Chondrocyte (in vitro differentiated cells): ENCODE data around the gene GNG2. TPM values are rescaled to one million over a fixed set of nuclear protein-coding genes. Genes with fewer than 3 reads are reported as not detected.

Experiments
- DNase-seq: peaks from one replicate; pipeline ENCODE4 v3.0.0; 2021; ENCODE audit warnings: mixed read lengths, low spot score
- H3K27ac Mint-ChIP-seq: one replicate; pipeline ENCODE4 v1.8.0; 2021; ENCODE audit warnings: mild to moderate bottlenecking, moderate library complexity, mixed read lengths; ENCODE audit not compliant: unreplicated experiment
- H3K27me3 Mint-ChIP-seq: 2 replicates; pipeline ENCODE4 v1.8.0; 2021; ENCODE audit warnings: low read depth, mixed read lengths
- H3K36me3 Mint-ChIP-seq: 2 replicates; pipeline ENCODE4 v1.8.0; 2021; ENCODE audit warnings: low read depth, mixed read lengths
- H3K4me1 Mint-ChIP-seq: 2 replicates; pipeline ENCODE4 v1.8.0; 2021; ENCODE audit warnings: low read depth, mild to moderate bottlenecking, mixed read lengths
- H3K4me3 Mint-ChIP-seq: one replicate; pipeline ENCODE4 v1.8.0; 2021; ENCODE audit warnings: mild to moderate bottlenecking, moderate library complexity, mixed read lengths; ENCODE audit not compliant: unreplicated experiment
- H3K9me3 Mint-ChIP-seq: 2 replicates; pipeline ENCODE4 v1.8.0; 2021; ENCODE audit warnings: low read depth, mixed read lengths
- total RNA-seq: library from RNA; stranded (reverse); gene quantifications from 3 replicates; pipeline ENCODE4 v1.2.1, GENCODE V29; 2021
- TF ChIP-seq, protein P1 (sequence below): fragments of 200-600 bp; sonication (generic); IDR thresholded peaks from 2 replicates; pipeline ENCODE4 v1.5.0; 2021; ENCODE audit warnings: antibody characterized with exemption, mild to moderate bottlenecking, moderate library complexity

Gene GNG2
- total RNA-seq, 1 donor from 2014 or later, result 2.4 TPM

DNA sequence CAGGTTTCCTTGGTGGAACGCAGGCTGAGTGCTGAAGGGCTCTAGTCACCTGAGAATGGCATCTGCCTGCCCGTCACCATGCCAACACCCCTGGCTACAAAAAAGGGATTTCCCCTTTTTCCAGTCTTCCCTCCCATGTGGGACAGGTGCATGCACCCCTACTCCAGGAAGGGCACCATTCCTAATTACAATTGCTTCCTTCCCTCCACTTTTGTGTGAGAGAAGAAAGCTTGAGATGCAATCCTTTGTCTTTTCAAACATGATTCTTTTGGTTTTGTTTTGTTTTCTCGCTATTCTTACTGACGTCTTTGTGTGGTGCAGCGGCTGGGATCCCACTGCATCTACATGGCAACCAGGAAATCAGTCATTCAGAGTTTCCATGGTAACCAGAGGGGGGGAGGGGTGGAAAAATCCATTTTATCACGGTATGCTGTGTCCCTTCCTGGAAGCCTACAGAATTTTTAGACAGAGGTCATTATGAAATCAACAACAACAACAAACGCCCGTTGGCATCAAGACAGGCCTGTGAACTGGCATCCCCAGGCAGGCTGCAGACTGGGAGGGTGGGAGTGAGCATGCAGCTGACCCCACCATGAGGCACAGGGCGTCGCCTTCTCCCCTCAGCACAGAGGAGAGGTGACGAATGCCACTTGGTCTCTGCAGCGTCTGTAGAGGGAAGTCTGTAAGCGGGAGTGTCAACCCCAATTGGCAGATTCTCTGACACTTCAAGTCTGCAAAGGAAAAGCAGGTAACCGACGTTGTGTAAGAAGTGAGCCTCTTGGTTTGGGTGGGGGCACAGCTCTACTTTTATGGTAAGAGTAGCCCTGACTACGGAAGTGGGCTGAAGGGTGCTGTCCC is 13.6 kb upstream of the GNG2 start:
- Mint-ChIP-seq H3K4me3 (no peak overlapping the region), H3K36me3 (no peaks in the 10 kb centered on the region), H3K27me3 (no peaks in the 10 kb centered on the region), H3K27ac (peak overlapping the region; percentile 1), H3K4me1 (peaks cover 3% of the 10 kb centered on the region), H3K9me3 (no peaks in the 10 kb centered on the region)
- no peak for DNase-seq
- TF ChIP-seq, protein P1, sequence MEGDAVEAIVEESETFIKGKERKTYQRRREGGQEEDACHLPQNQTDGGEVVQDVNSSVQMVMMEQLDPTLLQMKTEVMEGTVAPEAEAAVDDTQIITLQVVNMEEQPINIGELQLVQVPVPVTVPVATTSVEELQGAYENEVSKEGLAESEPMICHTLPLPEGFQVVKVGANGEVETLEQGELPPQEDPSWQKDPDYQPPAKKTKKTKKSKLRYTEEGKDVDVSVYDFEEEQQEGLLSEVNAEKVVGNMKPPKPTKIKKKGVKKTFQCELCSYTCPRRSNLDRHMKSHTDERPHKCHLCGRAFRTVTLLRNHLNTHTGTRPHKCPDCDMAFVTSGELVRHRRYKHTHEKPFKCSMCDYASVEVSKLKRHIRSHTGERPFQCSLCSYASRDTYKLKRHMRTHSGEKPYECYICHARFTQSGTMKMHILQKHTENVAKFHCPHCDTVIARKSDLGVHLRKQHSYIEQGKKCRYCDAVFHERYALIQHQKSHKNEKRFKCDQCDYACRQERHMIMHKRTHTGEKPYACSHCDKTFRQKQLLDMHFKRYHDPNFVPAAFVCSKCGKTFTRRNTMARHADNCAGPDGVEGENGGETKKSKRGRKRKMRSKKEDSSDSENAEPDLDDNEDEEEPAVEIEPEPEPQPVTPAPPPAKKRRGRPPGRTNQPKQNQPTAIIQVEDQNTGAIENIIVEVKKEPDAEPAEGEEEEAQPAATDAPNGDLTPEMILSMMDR, result no peak

DNA sequence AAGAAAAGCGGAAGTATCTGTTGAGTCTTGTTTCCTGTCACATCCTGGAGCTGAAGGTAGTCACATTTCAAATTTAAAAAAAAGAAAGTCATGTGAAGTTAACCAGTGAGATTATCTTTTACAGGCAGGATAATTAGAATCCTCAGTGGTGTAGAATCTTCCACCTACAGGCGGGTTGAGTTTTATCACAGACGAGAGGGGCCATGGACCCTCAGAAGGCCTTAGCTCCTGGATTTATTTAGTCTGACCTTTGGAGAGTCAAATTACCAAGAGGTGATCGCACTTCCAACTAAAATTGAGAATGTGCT is 13.0 kb upstream of the GNG2 start:
- no peak overlapping the region for H3K4me3 Mint-ChIP-seq
- DNase-seq, result no peak
- TF ChIP-seq, protein P1, result no peak
- no peak overlapping the region for H3K27ac Mint-ChIP-seq
- no peaks in the 10 kb centered on the region for H3K9me3 Mint-ChIP-seq
- H3K36me3 Mint-ChIP-seq, result no peaks in the 10 kb centered on the region
- no peaks in the 10 kb centered on the region for H3K27me3 Mint-ChIP-seq
- H3K4me1 Mint-ChIP-seq, result peaks cover 3% of the 10 kb centered on the region

- H3K36me3 Mint-ChIP-seq, result no peaks in the 10 kb centered on the region
- peaks cover 7% of the 10 kb centered on the region for H3K4me1 Mint-ChIP-seq
- H3K4me3 Mint-ChIP-seq, result no peak overlapping the region
- H3K27ac Mint-ChIP-seq, result no peak overlapping the region
- H3K9me3 Mint-ChIP-seq, result no peaks in the 10 kb centered on the region
- H3K27me3 Mint-ChIP-seq, result no peaks in the 10 kb centered on the region
- TF ChIP-seq, protein P1, result no peak
- DNase-seq, result no peak
Observed at GRCh38 chr14:51848120-51848519, 12.3 kb upstream of the GNG2 start.

DNA sequence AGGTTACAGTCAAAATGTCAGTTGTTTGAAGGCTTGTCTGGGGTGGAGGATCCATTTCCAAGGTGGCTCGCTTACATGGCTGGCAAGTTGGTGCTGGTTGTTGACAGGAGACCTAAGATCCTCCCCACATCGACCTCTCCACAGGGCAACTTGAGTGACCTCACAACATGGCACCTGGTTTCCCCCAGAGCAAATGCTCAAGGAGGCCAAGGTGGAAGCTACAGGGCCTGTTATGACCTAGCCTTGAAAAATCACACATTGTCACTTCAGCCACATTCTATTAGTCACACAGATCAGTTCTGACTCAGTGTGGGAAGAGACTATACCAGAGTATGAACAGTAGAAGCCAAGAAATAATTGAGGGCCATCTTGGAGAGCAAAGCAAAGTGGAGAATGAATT is 11.3 kb upstream of the GNG2 start:
- Mint-ChIP-seq H3K27ac (no peak overlapping the region), H3K27me3 (no peaks in the 10 kb centered on the region), H3K36me3 (no peaks in the 10 kb centered on the region), H3K4me1 (peaks cover 7% of the 10 kb centered on the region), H3K4me3 (no peak overlapping the region), H3K9me3 (no peaks in the 10 kb centered on the region)
- no peak for DNase-seq
- TF ChIP-seq, protein P1, result no peak

GRCh38 chr14:51850651-51851050 is 9.8 kb upstream of the GNG2 start:
- Mint-ChIP-seq H3K4me3 (no peak overlapping the region), H3K4me1 (peaks cover 12% of the 10 kb centered on the region), H3K9me3 (no peaks in the 10 kb centered on the region), H3K27me3 (no peaks in the 10 kb centered on the region), H3K27ac (no peak overlapping the region), H3K36me3 (no peaks in the 10 kb centered on the region)
- DNase-seq, result no peak
- TF ChIP-seq, protein P1, result no peak
